Cardiac septum (tissue), 1 donor: ENCODE data around the gene SNAPC5. TPM values are rescaled to one million over a fixed set of nuclear protein-coding genes. Genes with fewer than 3 reads are reported as not detected.
"Not testable (repeated sequence)": the region's sequence is repeated elsewhere in the genome, so short reads cannot be mapped to it uniquely, and the experiment has no call there.

ENCODE experiments used
- DNase-seq: peaks from one replicate; pipeline ENCODE4 v3.0.0-alpha.2; 2020; ENCODE audit warnings: low spot score
- intact Hi-C: fragments of 100-400 bp; cut with DNase I; formaldehyde crosslinking; loops from one replicate; pipeline ENCODE4 v1.14.0; 2022
- total RNA-seq: library from RNA; stranded (reverse); fragmentation: NEBNext Ultra II Directional; extraction: Animal tissue kit (Norgen Biotek cat#: 25700); gene quantifications from one replicate; pipeline ENCODE4 v1.2.1, GENCODE V29; 2021
- donor health status: DM: no; HTN: no; CAD: no.

SNAPC5 gene
- total RNA-seq, 1 donor from 2014 or later = 32.0 TPM

DNA sequence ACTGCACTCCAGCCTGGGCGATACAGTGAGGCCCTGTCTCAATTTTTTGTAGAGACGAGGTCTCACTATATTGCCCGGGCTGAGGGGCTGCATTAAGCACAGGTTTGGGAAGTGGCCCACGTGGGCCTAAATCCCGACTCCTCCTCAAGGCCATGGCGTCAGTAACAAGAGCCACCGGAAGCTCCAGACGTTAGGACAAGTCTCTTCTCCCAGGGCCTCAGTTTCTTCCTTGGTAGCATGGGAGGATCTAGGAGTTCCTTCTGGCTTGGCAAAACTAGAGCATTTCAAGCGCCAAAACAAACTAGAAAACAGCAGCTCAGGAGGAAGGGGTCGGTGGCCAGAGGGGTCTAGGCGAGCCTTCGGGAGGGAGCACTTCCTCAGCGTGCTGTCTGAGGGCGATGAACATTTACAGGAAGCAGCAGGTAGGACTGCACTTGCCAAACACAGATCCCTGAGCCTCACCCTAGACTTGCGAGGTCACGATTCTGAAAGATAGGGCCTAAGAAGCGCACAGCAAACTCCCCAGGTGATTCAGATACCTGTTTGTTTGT, 536 bp downstream of the SNAPC5 start:
- intact Hi-C loops = loop anchor here (1.0 kb wide), 1 partner anchor 111 kb away; the partner anchor contains the start of gene MAP2K1
- no peak for DNase-seq

DNA sequence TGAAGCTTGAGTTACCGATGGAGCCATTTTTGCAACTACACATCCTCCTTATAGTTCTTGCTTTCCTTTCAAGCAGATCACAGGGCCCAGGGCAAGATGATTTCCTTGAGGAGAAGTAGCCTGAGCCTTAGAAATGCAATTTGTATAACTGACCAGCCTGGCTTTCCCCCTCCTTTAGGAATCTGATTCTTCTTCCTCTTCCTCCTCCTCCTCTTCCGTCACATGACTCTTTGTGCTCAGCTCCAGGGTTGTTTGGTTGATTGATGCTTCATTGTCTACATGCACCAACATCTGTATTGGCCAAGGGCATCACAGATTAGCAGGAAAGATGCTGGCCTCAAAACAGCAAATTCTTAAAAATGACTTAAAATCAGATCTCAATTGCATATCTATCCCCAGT, 3.3 kb downstream of the SNAPC5 start:
- no peak for DNase-seq
- intact Hi-C loops = no loop called here

GRCh38 chr15:66491846-66492245, 5.7 kb downstream of the SNAPC5 start:
- no peak for DNase-seq
- intact Hi-C loops = no loop called here

DNA sequence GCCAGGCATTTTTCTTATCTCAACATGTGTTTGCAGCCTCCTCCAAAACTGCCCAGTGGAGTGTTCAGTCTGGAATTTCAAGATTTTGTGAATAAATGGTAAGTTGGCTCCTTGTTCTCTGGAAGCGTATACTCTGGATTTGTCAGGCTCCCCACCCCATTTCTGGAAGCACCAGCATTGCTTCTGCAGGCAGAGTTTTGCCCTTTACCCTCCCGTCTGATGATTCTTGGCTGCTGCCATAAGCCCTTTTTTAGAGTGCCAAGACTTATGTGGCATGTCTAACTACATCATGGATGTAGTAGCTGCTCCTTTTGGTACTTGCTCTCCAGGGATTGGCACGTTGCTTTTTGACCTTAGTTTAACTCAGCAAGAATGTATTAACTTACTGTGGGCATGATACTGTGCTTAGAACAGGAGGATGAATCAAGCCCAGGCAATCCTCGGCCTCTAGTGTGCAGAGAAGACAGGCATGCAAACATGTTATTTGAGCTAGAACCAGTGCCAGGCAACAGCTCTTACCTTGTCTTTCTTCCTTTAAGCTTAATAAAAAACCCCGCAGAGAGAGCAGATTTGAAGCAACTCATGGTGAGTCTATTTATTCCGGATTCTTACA, 8.3 kb downstream of the SNAPC5 start:
- intact Hi-C loops = no loop called here
- no peak for DNase-seq

- DNase-seq = no peak
- intact Hi-C loops = no loop called here
Measured at GRCh38 chr15:66488525-66488924, 9.0 kb downstream of the SNAPC5 start.

- intact Hi-C loops = no loop called here
Measured at GRCh38 chr15:66486887-66487286, 10.7 kb downstream of the SNAPC5 start.

GRCh38 chr15:66484539-66485112, 12.9 kb downstream of the SNAPC5 start:
- intact Hi-C loops = no loop called here
- DNase-seq = no peak

More at GRCh38 chr15:66486887-66487286, 10.7 kb downstream of the SNAPC5 start:
- DNase-seq = no peak

DNA sequence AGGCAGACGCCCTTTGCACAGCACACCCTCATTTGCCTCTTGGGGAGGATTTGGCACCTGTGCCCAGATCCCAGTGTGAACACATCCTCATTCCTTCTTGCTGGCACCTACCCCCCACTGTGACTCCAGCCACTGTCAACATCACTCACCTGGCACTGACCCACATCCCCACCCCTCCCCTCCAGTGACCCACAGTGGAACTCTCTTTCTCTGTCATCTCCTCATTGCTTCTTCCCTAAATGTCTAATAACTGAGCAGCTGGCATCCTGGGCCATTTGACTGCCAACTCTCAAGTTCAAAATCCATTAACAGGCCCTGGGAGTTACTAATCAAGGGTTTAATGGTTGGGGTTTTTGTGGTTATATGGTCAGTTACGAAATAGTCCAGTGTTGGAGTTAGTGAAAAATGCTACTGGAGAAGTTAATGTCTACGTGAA, 14.4 kb downstream of the SNAPC5 start:
- intact Hi-C loops = no loop called here
- DNase-seq = no peak

DNA sequence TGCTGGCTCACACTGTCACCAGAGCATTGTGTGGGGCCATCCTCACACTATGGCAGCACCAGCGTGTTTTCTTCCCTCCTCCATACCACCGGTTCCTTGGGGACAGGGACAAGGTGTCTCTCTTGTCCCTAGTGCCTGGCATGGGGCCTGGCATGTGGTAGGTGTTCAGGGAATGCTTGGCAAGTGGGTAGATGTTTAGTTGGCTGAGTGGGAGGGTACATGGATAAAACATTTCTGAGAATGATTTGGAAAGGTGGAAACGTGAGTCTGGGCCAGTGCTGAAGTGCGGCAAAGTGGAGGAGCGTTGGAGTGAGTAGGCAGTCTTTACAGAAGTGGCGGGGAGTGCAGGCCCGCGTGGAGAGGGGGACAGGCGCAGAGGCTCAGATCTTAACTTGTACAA, 15.0 kb downstream of the SNAPC5 start:
- intact Hi-C loops = no loop called here
- no peak for DNase-seq

DNA sequence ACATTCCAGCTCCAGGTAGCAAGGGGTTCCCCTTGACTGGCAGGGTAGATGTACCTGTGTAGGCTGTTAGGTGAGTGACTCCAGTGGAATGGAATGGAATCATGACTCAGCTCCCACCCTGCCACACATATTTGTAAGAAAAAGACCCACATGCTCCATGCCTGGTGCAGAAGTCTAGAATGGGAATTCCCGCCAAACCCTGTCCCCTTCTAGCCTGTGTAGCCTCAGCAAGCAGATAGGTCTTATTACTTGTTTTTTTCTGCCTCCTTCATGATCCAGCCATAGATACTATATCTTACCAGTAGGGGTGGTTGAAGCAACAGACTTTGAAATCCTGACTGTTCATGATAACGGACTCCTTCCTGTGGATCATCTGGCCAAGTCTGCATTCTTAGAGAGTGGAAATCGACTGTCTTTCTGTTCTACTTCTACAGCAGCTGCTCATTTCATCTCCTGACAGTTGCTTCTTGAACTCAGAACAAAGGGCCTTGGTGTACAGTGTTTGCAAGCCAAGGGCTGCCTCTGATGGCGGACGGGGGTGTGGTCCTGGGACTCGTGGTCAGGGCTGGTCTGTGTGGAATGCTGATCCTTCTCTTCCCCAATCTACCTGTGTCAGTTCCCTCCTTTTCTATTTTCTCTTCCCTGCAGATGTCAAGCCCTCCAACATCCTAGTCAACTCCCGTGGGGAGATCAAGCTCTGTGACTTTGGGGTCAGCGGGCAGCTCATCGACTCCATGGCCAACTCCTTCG, 16.3 kb downstream of the SNAPC5 start:
- no peak for DNase-seq
- intact Hi-C loops = no loop called here

- DNase-seq = no peak
- intact Hi-C loops = no loop called here
Measured at GRCh38 chr15:66480267-66480666, 17.3 kb downstream of the SNAPC5 start.

DNA sequence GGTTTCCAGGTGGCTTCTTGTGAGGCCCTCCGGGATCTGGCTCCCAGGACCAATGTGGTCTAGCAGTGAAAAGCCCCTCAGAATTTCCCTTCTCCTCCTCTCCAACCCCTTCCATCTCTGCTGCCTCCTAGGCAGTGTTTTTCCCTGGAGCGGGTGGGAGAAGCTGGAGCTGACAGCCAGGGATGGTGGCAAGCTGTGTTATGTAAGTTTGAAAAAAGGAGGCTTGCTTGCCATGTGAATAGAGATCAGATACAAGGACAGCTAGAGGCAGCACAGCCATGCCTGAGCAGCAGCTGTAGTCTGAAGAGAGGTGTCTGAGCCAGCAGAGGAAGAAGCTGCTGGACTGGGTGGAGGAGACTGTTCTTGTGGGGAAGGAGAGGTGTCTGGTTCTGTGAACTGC, 20.6 kb downstream of the SNAPC5 start:
- DNase-seq = no peak
- intact Hi-C loops = no loop called here

DNA sequence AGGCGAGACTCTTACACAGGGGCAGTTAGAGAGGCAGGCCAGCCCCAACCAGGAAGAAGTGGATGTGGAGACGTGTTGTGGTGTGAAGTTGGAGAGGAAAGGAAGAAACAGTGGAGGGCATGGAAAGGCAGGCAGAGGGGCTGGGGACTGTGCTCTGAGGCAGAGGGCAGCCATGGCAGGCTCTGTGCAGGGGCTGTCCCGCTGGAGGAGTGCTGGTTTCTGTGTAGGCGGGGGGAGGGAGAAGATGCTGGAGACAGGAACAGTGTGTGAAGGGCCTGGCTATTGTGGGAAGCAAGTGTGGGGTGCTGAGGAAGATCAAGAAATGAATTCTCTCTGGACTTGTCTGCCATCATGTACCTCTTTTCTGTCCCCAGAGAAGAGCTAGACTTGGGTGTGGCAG, 21.0 kb downstream of the SNAPC5 start:
- intact Hi-C loops = no loop called here
- no peak for DNase-seq

- intact Hi-C loops = no loop called here
- DNase-seq = no peak
Measured at GRCh38 chr15:66474963-66475362, 22.6 kb downstream of the SNAPC5 start.

DNA sequence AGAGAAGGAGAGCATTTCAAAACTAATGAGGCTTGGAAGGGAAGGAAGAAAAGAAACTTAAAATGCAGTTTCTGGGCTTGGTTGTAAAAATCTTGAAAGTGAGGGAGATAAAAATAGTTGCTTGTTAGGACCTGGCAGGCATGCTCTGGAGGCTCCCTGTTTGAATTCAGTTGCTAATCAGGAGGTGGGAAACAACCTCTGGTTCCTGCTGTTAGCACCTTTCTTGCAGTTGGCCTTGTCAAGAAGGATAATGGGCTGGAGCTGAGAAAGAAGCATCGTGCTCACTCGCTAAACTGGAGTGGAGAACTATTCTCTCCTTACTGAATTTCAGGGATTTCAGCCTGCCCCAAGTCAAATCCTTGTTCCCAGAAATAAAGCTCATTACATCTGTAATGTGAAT, 23.4 kb downstream of the SNAPC5 start:
- no peak for DNase-seq
- intact Hi-C loops = no loop called here

DNA sequence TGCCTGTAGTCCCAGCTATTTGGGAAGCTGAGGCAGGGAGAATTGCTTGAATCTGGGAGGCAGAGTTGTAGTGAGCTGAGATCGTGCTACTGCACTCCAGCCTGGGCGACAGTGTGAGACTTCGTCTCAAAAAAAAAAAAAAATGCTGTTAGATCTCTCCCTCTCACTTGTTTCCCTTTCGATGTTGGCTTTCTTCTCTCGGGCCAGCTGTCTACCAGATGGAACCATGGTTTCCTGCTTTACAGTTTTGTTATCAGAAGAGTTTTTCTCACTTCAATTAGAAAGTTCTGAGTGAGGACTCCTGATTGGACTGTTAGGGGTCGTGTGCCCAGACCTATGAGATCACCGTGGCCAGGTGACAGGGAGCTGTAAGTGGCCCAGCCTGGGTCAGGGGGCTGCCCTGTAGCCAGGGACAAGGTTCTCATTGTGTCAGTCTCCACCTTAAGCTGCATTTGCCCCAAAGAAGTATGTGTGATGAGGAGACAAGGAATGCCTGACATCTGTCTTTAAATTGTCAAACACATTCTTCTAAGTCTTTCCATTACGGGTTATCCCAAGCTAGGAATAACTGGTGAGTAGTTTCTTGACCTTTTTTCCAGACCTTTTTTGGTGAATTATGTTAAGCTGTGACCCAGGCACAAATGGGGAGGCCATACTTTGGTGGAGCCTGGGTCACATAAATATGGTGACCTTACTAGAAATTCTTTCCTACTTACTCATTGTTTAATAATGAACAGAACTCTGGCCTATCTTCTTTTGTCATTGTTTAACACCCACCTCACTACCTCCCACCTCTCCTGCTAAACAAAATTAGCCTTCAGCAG, 25.2 kb downstream of the SNAPC5 start:
- DNase-seq = no peak

GRCh38 chr15:66470825-66471224, 26.7 kb downstream of the SNAPC5 start:
- DNase-seq, intact Hi-C loops: not testable (repeated sequence)

More for the DNA sequence above, 25.2 kb downstream of the SNAPC5 start:
- intact Hi-C loops = no loop called here

- intact Hi-C loops, DNase-seq: not testable (repeated sequence)
Measured at GRCh38 chr15:66467162-66468040, 30.2 kb downstream of the SNAPC5 start.

- DNase-seq, intact Hi-C loops: not testable (repeated sequence)
Measured at GRCh38 chr15:66465294-66465693, 32.3 kb downstream of the SNAPC5 start.
